ENCODE measurements around the gene MCL1. TPM values are rescaled to one million over a fixed set of nuclear protein-coding genes. Genes with fewer than 3 reads are reported as not detected.
"Not testable (repeated sequence)": the region's sequence is repeated elsewhere in the genome, so short reads cannot be mapped to it uniquely, and the experiment has no call there.

The MCL1 gene
- total RNA-seq, 1 donor from 2014 or later, result 179 TPM

DNA sequence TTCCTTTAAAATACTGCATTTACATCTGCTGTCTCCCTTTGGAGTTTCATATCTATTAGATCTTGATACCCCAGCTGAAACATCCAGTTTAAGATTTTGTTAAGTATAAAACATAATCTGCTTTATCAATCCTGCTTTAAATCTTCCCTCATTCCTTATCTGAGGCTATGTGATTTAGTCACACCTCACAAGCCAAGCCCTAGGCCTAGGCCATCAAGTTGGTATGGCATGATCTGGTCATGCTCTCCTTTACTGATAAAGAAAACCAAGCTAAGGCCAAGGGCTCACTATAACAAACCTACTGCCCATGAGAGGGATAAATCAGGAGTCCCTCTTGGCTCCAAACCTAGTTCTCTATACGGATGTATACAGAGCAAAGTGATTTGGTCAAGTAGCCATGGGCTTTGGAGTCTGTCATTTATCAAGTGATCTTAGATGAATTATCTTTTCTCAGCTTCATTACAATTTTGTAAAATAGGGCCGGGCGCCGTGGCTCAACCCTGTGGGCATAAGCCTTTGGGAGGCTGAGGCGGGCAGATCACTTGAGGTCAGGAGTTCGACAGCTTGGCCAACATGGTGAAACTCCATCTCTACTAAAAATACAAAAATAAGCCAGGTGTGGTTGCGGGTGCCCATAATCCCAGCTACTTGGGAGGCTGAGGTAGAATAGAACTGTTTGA is 27.2 kb upstream of the MCL1 start:
- Mint-ChIP-seq H3K27me3 (ENCODE audit: low read depth) (no peaks in the 10 kb centered on the region), H3K9me3 (no peaks in the 10 kb centered on the region), H3K27ac (ENCODE audit: unreplicated experiment) (no peak overlapping the region), H3K4me1 (peaks cover 26% of the 10 kb centered on the region), H3K4me3 (no peak overlapping the region), H3K36me3 (ENCODE audit: low read depth) (peaks cover 2% of the 10 kb centered on the region)
- TF ChIP-seq, protein P1, sequence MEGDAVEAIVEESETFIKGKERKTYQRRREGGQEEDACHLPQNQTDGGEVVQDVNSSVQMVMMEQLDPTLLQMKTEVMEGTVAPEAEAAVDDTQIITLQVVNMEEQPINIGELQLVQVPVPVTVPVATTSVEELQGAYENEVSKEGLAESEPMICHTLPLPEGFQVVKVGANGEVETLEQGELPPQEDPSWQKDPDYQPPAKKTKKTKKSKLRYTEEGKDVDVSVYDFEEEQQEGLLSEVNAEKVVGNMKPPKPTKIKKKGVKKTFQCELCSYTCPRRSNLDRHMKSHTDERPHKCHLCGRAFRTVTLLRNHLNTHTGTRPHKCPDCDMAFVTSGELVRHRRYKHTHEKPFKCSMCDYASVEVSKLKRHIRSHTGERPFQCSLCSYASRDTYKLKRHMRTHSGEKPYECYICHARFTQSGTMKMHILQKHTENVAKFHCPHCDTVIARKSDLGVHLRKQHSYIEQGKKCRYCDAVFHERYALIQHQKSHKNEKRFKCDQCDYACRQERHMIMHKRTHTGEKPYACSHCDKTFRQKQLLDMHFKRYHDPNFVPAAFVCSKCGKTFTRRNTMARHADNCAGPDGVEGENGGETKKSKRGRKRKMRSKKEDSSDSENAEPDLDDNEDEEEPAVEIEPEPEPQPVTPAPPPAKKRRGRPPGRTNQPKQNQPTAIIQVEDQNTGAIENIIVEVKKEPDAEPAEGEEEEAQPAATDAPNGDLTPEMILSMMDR (conservative IDR thresholded peaks at IDR 0.05), result no peak
- no peak for DNase-seq (ENCODE audit: low read depth, low spot score)

DNA sequence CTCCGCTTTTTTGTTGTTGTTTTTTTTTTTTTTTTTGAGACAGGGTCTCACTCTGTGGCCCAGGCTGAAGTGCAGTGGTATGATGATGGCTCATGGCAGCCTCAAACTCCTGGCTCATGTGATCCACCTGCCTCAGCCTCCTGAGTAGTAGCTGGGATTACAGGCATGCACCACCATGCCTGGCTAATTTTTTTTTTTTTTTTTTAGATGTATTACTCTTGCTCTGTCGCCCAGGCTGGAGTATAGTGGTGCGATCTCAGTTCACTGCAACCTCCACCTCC is 26.0 kb upstream of the MCL1 start:
- not testable (repeated sequence) for H3K9me3 Mint-ChIP-seq; H3K36me3 Mint-ChIP-seq (ENCODE audit: low read depth); H3K4me3 Mint-ChIP-seq; H3K27me3 Mint-ChIP-seq (ENCODE audit: low read depth); DNase-seq (ENCODE audit: low read depth, low spot score); H3K27ac Mint-ChIP-seq (ENCODE audit: unreplicated experiment)
- peaks cover 20% of the 10 kb centered on the region for H3K4me1 Mint-ChIP-seq

DNA sequence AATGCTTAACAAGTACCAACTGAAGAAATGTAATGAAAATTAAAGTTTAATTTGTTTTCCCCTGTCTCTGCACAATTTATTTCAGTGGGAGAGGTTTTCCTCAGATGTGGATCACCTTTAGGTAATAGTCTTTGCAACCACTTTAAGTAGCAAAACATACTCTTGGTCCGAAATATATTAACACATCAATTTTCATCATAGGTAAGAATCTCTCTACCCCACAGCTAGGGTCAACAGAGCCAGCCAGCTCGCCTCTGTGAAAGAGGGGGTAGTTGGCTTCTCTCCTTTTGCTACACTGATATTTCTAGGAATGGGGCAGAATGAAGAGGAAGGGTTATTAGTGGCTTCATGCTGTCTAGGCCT is 24.8 kb upstream of the MCL1 start:
- peaks cover 2% of the 10 kb centered on the region for H3K36me3 Mint-ChIP-seq (ENCODE audit: low read depth)
- no peak overlapping the region for H3K4me3 Mint-ChIP-seq
- peaks cover 14% of the 10 kb centered on the region for H3K4me1 Mint-ChIP-seq
- TF ChIP-seq, protein P1 (conservative IDR thresholded peaks at IDR 0.05), result no peak
- H3K9me3 Mint-ChIP-seq, result no peaks in the 10 kb centered on the region
- H3K27me3 Mint-ChIP-seq (ENCODE audit: low read depth), result no peaks in the 10 kb centered on the region
- H3K27ac Mint-ChIP-seq (ENCODE audit: unreplicated experiment), result peak overlapping the region; percentile 87
- DNase-seq (ENCODE audit: low read depth, low spot score), result no peak

DNA sequence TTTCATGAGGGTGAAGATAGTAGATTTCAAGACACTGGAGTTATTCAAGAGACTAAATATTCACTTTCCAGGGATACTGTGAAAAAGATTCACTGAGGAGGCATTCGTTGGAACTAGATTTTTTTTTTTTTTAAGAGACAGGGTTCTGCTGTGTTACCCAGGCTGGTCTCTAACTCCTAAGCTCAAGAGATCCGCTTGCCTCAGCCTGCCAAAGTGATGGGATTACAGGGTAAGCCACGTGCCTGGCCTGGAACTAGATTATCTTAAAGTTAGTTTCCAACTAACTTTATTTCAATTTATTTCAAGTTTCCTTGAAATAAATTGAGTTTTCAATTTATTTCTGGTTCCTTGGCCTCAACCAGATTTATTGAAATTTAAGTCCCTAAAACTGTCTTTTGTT is 24.3 kb upstream of the MCL1 start:
- Mint-ChIP-seq H3K4me3 (no peak overlapping the region), H3K27me3 (ENCODE audit: low read depth) (no peaks in the 10 kb centered on the region), H3K36me3 (ENCODE audit: low read depth) (peaks cover 2% of the 10 kb centered on the region), H3K9me3 (no peaks in the 10 kb centered on the region), H3K27ac (ENCODE audit: unreplicated experiment) (peak overlapping the region; percentile 16), H3K4me1 (peaks cover 14% of the 10 kb centered on the region)
- DNase-seq (ENCODE audit: low read depth, low spot score), result no peak
- TF ChIP-seq, protein P1 (conservative IDR thresholded peaks at IDR 0.05), result no peak

DNA sequence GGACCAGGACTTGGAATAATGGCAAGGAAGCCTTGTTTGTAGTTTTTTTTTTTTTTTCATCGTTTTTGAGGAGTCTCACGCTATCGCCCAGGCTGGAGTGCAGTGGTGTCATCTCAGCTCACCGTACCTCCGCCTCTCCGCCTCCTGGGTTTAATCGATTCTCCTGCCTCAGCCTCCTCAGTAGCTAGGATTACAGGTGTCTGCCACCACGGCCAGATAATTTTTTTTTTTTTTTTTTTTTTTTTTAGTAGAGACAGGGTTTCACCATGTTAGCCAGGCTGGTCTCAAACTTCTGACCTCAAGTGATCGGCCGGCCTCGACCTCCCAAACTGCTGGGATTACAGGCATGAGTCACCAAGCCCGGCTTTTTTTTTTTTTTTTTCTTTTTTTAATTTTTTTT is 23.0 kb upstream of the MCL1 start:
- H3K27me3 Mint-ChIP-seq (ENCODE audit: low read depth); DNase-seq (ENCODE audit: low read depth, low spot score); H3K4me3 Mint-ChIP-seq; H3K27ac Mint-ChIP-seq (ENCODE audit: unreplicated experiment); H3K36me3 Mint-ChIP-seq (ENCODE audit: low read depth); H3K9me3 Mint-ChIP-seq: not testable (repeated sequence)
- H3K4me1 Mint-ChIP-seq, result peaks cover 15% of the 10 kb centered on the region

DNA sequence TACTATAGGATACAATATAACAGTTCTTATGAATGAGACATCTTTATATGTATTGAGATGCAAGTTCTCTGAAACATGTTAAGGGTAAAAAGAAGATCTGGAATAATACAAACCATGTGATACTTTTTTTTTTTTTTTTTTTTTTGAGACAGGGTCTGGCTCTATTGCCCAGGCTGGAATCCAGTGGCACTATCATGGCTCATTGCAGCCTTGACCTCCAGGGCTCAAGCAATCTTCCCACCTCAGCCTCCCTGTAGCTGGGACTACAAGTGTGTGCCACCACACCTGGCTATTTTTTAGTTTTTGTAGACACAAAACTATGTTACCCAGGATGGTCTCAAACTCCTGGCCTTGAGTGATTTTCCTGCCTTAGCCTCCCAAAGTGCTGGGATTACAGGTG is 22.1 kb upstream of the MCL1 start:
- H3K36me3 Mint-ChIP-seq (ENCODE audit: low read depth), result peaks cover 1% of the 10 kb centered on the region

GRCh38 chr1:150598346-150598745 is 18.9 kb upstream of the MCL1 start:
- DNase-seq (ENCODE audit: low read depth, low spot score); H3K4me1 Mint-ChIP-seq; H3K27me3 Mint-ChIP-seq (ENCODE audit: low read depth); H3K4me3 Mint-ChIP-seq; H3K27ac Mint-ChIP-seq (ENCODE audit: unreplicated experiment); H3K36me3 Mint-ChIP-seq (ENCODE audit: low read depth); H3K9me3 Mint-ChIP-seq: not testable (repeated sequence)

More for the DNA sequence above, 22.1 kb upstream of the MCL1 start:
- Mint-ChIP-seq H3K4me3 (no peak overlapping the region), H3K4me1 (peaks cover 19% of the 10 kb centered on the region), H3K27ac (ENCODE audit: unreplicated experiment) (no peak overlapping the region), H3K9me3 (no peaks in the 10 kb centered on the region), H3K27me3 (ENCODE audit: low read depth) (no peaks in the 10 kb centered on the region)
- TF ChIP-seq, protein P1 (conservative IDR thresholded peaks at IDR 0.05), result no peak
- no peak for DNase-seq (ENCODE audit: low read depth, low spot score)

All from neural crest cell (in vitro differentiated cells).